Mesendoderm (in vitro differentiated cells): ENCODE data around the gene AGAP3.

Experiments
- DNase-seq: peaks from one replicate; pipeline ENCODE4 v3.0.0; 2013
- H2AK5ac ChIP-seq: 2 replicates; pipeline ENCODE4 v1.6.1; 2013; ENCODE audit warnings: low read length, inconsistent platforms
- H2BK120ac ChIP-seq: 2 replicates; pipeline ENCODE4 v1.6.1; 2013; ENCODE audit warnings: low read depth, mild to moderate bottlenecking, low read length, moderate library complexity, mixed read lengths
- H2BK15ac ChIP-seq: replicated peaks from 2 replicates; pipeline ENCODE4 v1.6.1; 2013; ENCODE audit warnings: low read depth, mild to moderate bottlenecking, moderate library complexity
- H2BK5ac ChIP-seq: 2 replicates; pipeline ENCODE4 v1.6.1; 2013; ENCODE audit warnings: low read length, inconsistent platforms
- H3K18ac ChIP-seq: 2 replicates; pipeline ENCODE4 v1.6.1; 2013; ENCODE audit warnings: mild to moderate bottlenecking, low read length, mixed read lengths
- H3K23ac ChIP-seq: one replicate; pipeline ENCODE4 v1.6.1; 2013; ENCODE audit warnings: low read length
- H3K27ac ChIP-seq: 2 replicates; pipeline ENCODE4 v1.5.1; 2013; ENCODE audit warnings: low read depth, mild to moderate bottlenecking, inconsistent platforms, low read length, moderate library complexity
- H3K27me3 ChIP-seq: 2 replicates; pipeline ENCODE4 v1.6.1; 2013; ENCODE audit warnings: low read length, control low read depth, mild to moderate bottlenecking, inconsistent platforms; ENCODE audit not compliant: insufficient read depth, poor library complexity
- H3K36me3 ChIP-seq: 2 replicates; pipeline ENCODE4 v1.6.1; 2013; ENCODE audit warnings: low read length, inconsistent platforms; ENCODE audit not compliant: control insufficient read depth, insufficient read depth
- H3K4ac ChIP-seq: one replicate; pipeline ENCODE4 v1.6.1; 2013; ENCODE audit warnings: low read depth, mild to moderate bottlenecking, low read length, moderate library complexity
- H3K4me1 ChIP-seq: 2 replicates; pipeline ENCODE4 v1.6.1; 2013; ENCODE audit warnings: low read depth, low read length, inconsistent platforms; ENCODE audit not compliant: control insufficient read depth
- H3K4me2 ChIP-seq: 2 replicates; pipeline ENCODE4 v1.6.1; 2013; ENCODE audit warnings: low read length
- H3K4me3 ChIP-seq: 2 replicates; pipeline ENCODE4 v1.5.1; 2013; ENCODE audit warnings: mild to moderate bottlenecking, low read length
- H3K56ac ChIP-seq: one replicate; pipeline ENCODE4 v1.6.1; 2013; ENCODE audit warnings: low read length
- H3K79me1 ChIP-seq: 2 replicates; pipeline ENCODE4 v1.6.1; 2013; ENCODE audit warnings: low read length, inconsistent platforms
- H3K79me2 ChIP-seq: 2 replicates; pipeline ENCODE4 v1.6.1; 2013; ENCODE audit warnings: mild to moderate bottlenecking, low read length; ENCODE audit not compliant: control insufficient read depth, insufficient read depth
- H3K9ac ChIP-seq: 2 replicates; pipeline ENCODE4 v1.6.1; 2013; ENCODE audit warnings: low read length, inconsistent platforms
- H4K5ac ChIP-seq: one replicate; pipeline ENCODE4 v1.6.1; 2013; ENCODE audit warnings: low read length
- H4K8ac ChIP-seq: one replicate; pipeline ENCODE4 v1.6.1; 2013; ENCODE audit warnings: low read depth, mild to moderate bottlenecking, control low read depth, low read length, moderate library complexity
- WGBS: extraction: QIAGEN DNeasy Blood & Tissue Kit; methylation state at CpG from one replicate; pipeline ENCODE4 v1.1.7; 2013; ENCODE audit warnings: low lambda C conversion rate, missing lambda C conversion rate; ENCODE audit not compliant: insufficient coverage; ENCODE audit errors: extremely low coverage; 5-methylcytosine and 5-hydroxymethylcytosine counted together

AGAP3 gene

DNA sequence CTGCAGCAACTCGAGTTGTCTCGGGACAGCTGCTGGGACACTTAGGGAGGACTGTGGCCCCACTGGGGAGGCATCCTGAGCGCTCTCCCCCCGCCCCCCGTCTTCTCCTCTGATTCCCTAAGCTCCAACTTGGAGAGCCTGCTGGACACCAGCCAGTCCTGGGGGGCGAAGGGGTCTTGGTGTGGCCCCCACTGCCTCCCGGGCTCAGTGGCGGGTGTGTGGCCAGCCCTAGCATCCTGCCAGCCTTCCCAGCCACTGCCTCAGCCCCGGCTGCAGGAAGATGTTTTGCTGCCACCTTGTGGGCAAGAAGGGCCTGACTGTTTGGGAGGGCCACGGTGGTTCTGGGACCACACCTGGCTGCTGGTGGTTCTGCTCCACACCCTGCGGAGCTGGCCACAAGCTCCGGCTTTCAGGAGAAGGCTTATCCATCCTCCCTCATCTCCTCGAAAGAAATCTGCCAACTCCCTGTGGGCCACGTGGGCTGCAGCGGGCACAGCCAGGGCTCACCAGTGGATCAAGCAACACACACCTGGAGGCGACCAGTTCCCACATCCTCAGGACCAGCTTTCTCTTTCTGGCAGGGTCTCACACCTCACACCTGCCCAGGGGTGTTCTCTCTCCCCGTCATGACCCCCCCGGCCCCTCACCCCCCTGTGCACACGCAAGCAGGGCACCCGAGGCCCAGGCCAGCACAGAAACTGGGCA lies 24.8 kb downstream of the AGAP3 start:
- no peak overlapping the region for H3K23ac ChIP-seq
- no peak overlapping the region for H3K9ac ChIP-seq
- H3K79me1 ChIP-seq: peaks cover 5% of the 10 kb centered on the region
- H3K4me1 ChIP-seq: peaks cover 11% of the 10 kb centered on the region
- no peak overlapping the region for H4K8ac ChIP-seq
- peak overlapping the region; percentile 60 for H3K56ac ChIP-seq
- H3K27me3 ChIP-seq: no peaks in the 10 kb centered on the region
- no peaks in the 10 kb centered on the region for H3K36me3 ChIP-seq
- H3K4ac ChIP-seq: no peak overlapping the region
- H3K4me2 ChIP-seq: no peak overlapping the region
- peak; percentile 81 for DNase-seq
- WGBS: no CpG with 5 or more reads among the region's 20 CpGs
- H2BK120ac ChIP-seq: no peak overlapping the region
- H3K18ac ChIP-seq: no peak overlapping the region
- no peak overlapping the region for H3K27ac ChIP-seq
- H3K79me2 ChIP-seq: no peaks in the 10 kb centered on the region
- no peak overlapping the region for H2BK15ac ChIP-seq
- no peak overlapping the region for H2BK5ac ChIP-seq
- H2AK5ac ChIP-seq: no peak overlapping the region
- H4K5ac ChIP-seq: no peak overlapping the region
- no peak overlapping the region for H3K4me3 ChIP-seq

- no peaks in the 10 kb centered on the region for H3K36me3 ChIP-seq
- H3K4ac ChIP-seq: no peak overlapping the region
- peak overlapping the region; percentile 65 for H2BK5ac ChIP-seq
- no peaks in the 10 kb centered on the region for H3K79me2 ChIP-seq
- DNase-seq: peak; percentile 97
- H2BK120ac ChIP-seq: no peak overlapping the region
- no peak overlapping the region for H2BK15ac ChIP-seq
- H3K4me3 ChIP-seq: no peak overlapping the region
- no peak overlapping the region for H3K23ac ChIP-seq
- H3K4me1 ChIP-seq: peaks cover 11% of the 10 kb centered on the region
- peak overlapping the region; percentile 92 for H3K27ac ChIP-seq
- H3K9ac ChIP-seq: peak overlapping the region; percentile 55
- H2AK5ac ChIP-seq: no peak overlapping the region
- peak overlapping the region; percentile 62 for H3K4me2 ChIP-seq
- H3K27me3 ChIP-seq: no peaks in the 10 kb centered on the region
- H3K56ac ChIP-seq: peak overlapping the region; percentile 58
- peaks cover 10% of the 10 kb centered on the region for H3K79me1 ChIP-seq
- peak overlapping the region; percentile 19 for H3K18ac ChIP-seq
- no peak overlapping the region for H4K8ac ChIP-seq
- WGBS: no CpG with 5 or more reads among the region's 13 CpGs
- H4K5ac ChIP-seq: no peak overlapping the region
Observed at GRCh38 chr7:151113344-151114150, 27.3 kb downstream of the AGAP3 start.

DNA sequence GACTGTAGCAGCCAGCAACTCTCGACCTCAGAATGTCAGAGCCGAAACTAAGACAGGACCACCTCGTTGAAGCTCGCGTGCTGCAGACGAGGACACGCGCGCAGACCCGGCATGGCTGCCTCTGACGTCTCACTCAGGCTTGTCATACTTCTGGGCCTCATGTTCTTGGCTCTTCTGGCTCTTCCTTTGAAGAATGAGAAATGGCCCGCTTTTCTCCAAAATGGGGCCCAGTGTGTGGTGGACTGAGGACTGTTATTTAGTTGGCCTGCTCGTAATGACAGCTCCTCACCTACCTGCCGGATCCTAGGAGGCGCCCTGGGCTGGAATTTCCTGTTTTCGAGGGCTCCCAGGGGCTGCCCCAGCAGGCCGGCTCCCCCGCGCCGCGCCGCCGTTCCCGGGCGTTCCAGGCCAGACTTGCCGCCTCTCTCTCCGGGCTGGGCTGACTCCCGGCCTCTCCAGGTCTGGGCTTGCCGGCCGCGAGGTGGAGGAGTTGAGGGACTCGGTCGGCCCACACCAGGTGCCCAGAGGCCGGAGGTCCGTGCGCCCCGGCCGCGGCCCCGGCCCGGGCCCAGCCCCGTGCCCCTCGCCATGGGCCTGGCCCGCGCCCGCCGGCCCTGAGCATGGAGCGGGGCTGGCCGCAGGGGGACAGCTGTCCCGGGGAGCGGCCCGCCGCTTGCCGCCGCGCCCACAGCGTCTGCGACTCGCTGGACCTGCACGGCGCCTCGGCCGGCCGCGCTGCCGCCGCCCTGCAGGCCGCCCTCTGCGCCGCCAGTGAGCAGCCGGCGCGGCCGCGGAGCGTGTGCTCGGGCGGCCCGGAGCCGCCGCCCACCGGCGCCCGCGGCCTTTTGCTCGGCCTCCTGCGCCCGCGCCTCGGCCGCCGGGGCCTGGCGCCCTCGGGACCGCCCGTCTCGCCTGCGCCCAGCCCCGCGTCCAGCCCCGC lies 28.1 kb downstream of the AGAP3 start:
- peak; percentile 76 for DNase-seq
- Histone ChIP-seq H3K27ac (peak overlapping the region; percentile 92), H3K4me3 (no peak overlapping the region), H3K27me3 (no peaks in the 10 kb centered on the region), H3K36me3 (peaks cover 2% of the 10 kb centered on the region), H3K4me2 (peak overlapping the region; percentile 62), H3K79me1 (peaks cover 10% of the 10 kb centered on the region), H3K56ac (peak overlapping the region; percentile 85), H3K18ac (peak overlapping the region; percentile 42), H3K9ac (peak overlapping the region; percentile 74), H2BK5ac (no peak overlapping the region), H3K23ac (peak overlapping the region; percentile 100), H2BK120ac (no peak overlapping the region), H2AK5ac (no peak overlapping the region), H3K4me1 (peaks cover 11% of the 10 kb centered on the region), H3K4ac (peak overlapping the region; percentile 22), H4K5ac (no peak overlapping the region), H3K79me2 (no peaks in the 10 kb centered on the region), H4K8ac (no peak overlapping the region), H2BK15ac (no peak overlapping the region)
- WGBS: no CpG with 5 or more reads among the region's 101 CpGs

DNA sequence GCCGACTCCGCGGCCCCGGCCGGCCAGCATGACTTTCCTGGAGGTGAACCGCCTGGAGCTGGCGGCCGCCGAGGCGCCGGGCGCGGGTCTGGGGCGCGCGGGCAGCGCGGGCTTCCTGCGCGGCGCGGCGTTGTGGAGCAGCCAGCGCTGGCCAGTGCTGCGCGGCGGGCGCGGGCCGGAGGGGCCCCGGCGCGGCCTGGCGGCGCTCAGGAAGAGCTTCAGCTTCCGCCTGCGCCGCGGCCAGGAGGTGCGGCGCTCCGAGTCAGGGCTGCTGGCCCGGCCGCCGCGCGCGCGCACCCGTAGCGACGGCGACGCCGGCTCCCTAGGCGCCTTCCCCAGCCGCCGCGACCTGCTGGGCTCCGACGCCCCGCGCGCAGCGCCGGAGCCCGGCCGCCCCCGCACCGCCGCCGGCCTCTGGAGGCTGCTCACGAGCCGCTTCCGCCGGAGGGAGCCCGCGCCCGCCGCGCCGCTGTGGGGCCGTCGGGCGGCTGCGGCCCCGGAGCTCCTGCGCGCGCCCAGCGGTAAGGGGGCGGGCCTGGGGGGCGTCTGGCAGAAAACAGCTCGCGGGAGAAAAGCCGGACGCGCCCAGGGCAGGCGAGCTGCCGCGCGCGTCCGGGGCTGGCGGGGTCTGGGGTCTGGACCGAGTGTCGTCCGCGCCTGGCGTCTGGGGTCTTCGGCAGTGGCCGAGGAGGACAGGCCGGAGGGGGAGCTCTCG lies 29.0 kb downstream of the AGAP3 start:
- WGBS: no CpG with 5 or more reads among the region's 114 CpGs
- Histone ChIP-seq H3K18ac (peak overlapping the region; percentile 42), H3K4ac (peak overlapping the region; percentile 22), H3K4me3 (peak overlapping the region; percentile 13), H3K79me1 (peaks cover 9% of the 10 kb centered on the region), H3K9ac (peak overlapping the region; percentile 74), H2BK120ac (no peak overlapping the region), H3K27me3 (no peaks in the 10 kb centered on the region), H4K5ac (no peak overlapping the region), H3K23ac (no peak overlapping the region), H3K36me3 (peaks cover 2% of the 10 kb centered on the region), H2AK5ac (no peak overlapping the region), H2BK15ac (no peak overlapping the region), H3K56ac (peak overlapping the region; percentile 85), H2BK5ac (no peak overlapping the region), H3K27ac (peak overlapping the region; percentile 92), H3K79me2 (no peaks in the 10 kb centered on the region), H3K4me1 (peaks cover 11% of the 10 kb centered on the region), H4K8ac (no peak overlapping the region), H3K4me2 (peak overlapping the region; percentile 62)
- peak; percentile 48 for DNase-seq

DNA sequence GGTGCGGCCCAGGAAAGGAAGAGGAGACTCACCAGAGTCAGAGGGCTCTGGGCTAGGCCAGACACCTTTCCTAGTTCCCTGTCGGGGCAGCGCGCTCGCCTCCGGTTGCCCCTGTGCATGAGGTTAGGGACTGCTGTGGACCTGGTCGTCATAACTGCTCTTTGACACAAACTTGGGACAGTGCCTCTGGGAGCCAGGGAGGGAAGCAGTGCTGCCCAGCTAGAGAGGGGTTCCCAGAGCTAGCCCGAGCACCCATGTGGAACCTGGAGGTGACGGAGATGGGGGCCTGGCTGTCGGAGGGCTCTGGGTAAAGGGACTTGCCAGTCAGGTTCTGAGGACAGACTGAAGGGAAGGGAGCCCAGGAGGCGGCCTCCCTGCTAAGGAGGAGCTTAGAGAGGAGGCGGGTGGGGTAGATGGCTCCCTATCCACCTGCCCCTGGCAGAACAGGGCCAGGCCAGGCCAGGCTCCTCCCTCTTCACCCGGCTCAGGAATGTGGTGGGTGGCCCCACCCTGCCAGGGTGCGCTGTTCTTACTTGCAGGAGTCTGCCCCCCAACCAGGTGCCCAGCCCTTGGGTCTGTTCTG lies 29.7 kb downstream of the AGAP3 start:
- no peak overlapping the region for H3K18ac ChIP-seq
- no peak overlapping the region for H3K4me3 ChIP-seq
- H3K23ac ChIP-seq: peak overlapping the region; percentile 100
- H2BK5ac ChIP-seq: no peak overlapping the region
- H3K27me3 ChIP-seq: no peaks in the 10 kb centered on the region
- peaks cover 9% of the 10 kb centered on the region for H3K79me1 ChIP-seq
- H4K5ac ChIP-seq: no peak overlapping the region
- WGBS: no CpG with 5 or more reads among the region's 14 CpGs
- H2AK5ac ChIP-seq: no peak overlapping the region
- no peak overlapping the region for H3K4ac ChIP-seq
- peaks cover 11% of the 10 kb centered on the region for H3K4me1 ChIP-seq
- peak overlapping the region; percentile 85 for H3K56ac ChIP-seq
- H3K4me2 ChIP-seq: peak overlapping the region; percentile 41
- no peaks in the 10 kb centered on the region for H3K79me2 ChIP-seq
- no peak overlapping the region for H2BK120ac ChIP-seq
- H4K8ac ChIP-seq: no peak overlapping the region
- peak overlapping the region; percentile 74 for H3K9ac ChIP-seq
- H2BK15ac ChIP-seq: no peak overlapping the region
- peaks cover 3% of the 10 kb centered on the region for H3K36me3 ChIP-seq
- H3K27ac ChIP-seq: no peak overlapping the region
- DNase-seq: peak; percentile 61
